Naive B cell (primary cell): ENCODE results near the gene SRSF1. TPM values are rescaled to one million over a fixed set of nuclear protein-coding genes. Genes with fewer than 3 reads are reported as not detected.
"Not testable (repeated sequence)": the region's sequence is repeated elsewhere in the genome, so short reads cannot be mapped to it uniquely, and the experiment has no call there.

Source experiments
- ATAC-seq, 2 donors: fragments of 150-1000 bp; cut with Tn5 transposase; 2 replicates each; pipeline ENCODE4 v1.10.0; 2021; ENCODE audit warnings: low read depth in 2 of 2, mild to moderate bottlenecking in 2 of 2, moderate library complexity in 2 of 2
- DNase-seq: peaks from one replicate; pipeline ENCODE4 v3.0.0; 2022
- H3K27ac Mint-ChIP-seq, 6 donors: one replicate each; pipeline ENCODE4 v1.8.0; 2020 to 2022; ENCODE audit warnings: mild to moderate bottlenecking in 6 of 6, mixed read lengths in 6 of 6, moderate library complexity in 5 of 6, inconsistent platforms in 2 of 6
- H3K27me3 Mint-ChIP-seq, 3 donors: one replicate each; pipeline ENCODE4 v1.8.0; 2021 to 2022; ENCODE audit warnings: mixed read lengths in 3 of 3, mild to moderate bottlenecking in 1 of 3
- H3K36me3 Mint-ChIP-seq, 2 donors: one replicate each; pipeline ENCODE4 v1.8.0; 2020 to 2022; ENCODE audit warnings: mixed read lengths in 2 of 2, inconsistent platforms in 1 of 2, mild to moderate bottlenecking in 1 of 2
- H3K4me1 Mint-ChIP-seq, 3 donors: one replicate each; pipeline ENCODE4 v1.8.0; 2020 to 2022; ENCODE audit warnings: mixed read lengths in 3 of 3, inconsistent platforms in 1 of 3, mild to moderate bottlenecking in 1 of 3, moderate library complexity in 1 of 3
- H3K4me3 Mint-ChIP-seq, 8 donors: one replicate each; pipeline ENCODE4 v1.8.0; 2020 to 2022; ENCODE audit warnings: mild to moderate bottlenecking in 8 of 8, mixed read lengths in 8 of 8, moderate library complexity in 8 of 8, inconsistent platforms in 2 of 8
- H3K9me3 Mint-ChIP-seq, 7 donors: one replicate each; pipeline ENCODE4 v1.8.0; 2020 to 2022; ENCODE audit warnings: mixed read lengths in 7 of 7, mild to moderate bottlenecking in 5 of 7, inconsistent platforms in 2 of 7, moderate library complexity in 1 of 7
- polyA plus RNA-seq, 6 donors: library from polyadenylated mRNA; unstranded; fragments of 300-500 nt; fragmentation: Illumina TruSeq; gene quantifications; one replicate each; pipeline ENCODE4 v1.2.3, GENCODE V29; 2021; ENCODE audit warnings: low read depth in 6 of 6

Gene SRSF1
- polyA plus RNA-seq, 6 donors from 2014 or later = 29.1 to 57.3 (median 41.8) TPM

- Mint-ChIP-seq H3K9me3 (no peaks in the 10 kb centered on the region), H3K4me3 (no peak overlapping the region), H3K4me1 (peaks cover under 1 to 7% (median 6%) of the 10 kb centered on the region in 3 donors), H3K27me3 (peaks cover 60 to 80% (median 75%) of the 10 kb centered on the region in 3 donors), H3K36me3 (no peaks in the 10 kb centered on the region), H3K27ac (peak overlapping the region in 1 of 6 donors; percentile 38)
- no peak for DNase-seq
- no peak for ATAC-seq
These were observed 44.5 kb downstream of the SRSF1 start for GRCh38 chr17:57962279-57963148.

- no peak overlapping the region for H3K27ac Mint-ChIP-seq
- ATAC-seq (no peak), DNase-seq (no peak)
- H3K4me3 Mint-ChIP-seq = no peak overlapping the region
- no peaks in the 10 kb centered on the region for H3K9me3 Mint-ChIP-seq
- H3K27me3 Mint-ChIP-seq = peaks cover 65 to 83% (median 77%) of the 10 kb centered on the region in 3 donors
- peaks cover 14 to 25% (median 21%) of the 10 kb centered on the region in 3 donors for H3K4me1 Mint-ChIP-seq
- H3K36me3 Mint-ChIP-seq = no peaks in the 10 kb centered on the region
These were observed 47.1 kb downstream of the SRSF1 start for GRCh38 chr17:57959929-57960328.

- H3K4me1 Mint-ChIP-seq = peaks cover 23 to 31% (median 25%) of the 10 kb centered on the region in 3 donors
- not testable (repeated sequence) for H3K27ac Mint-ChIP-seq, H3K36me3 Mint-ChIP-seq, DNase-seq, ATAC-seq, H3K4me3 Mint-ChIP-seq, H3K9me3 Mint-ChIP-seq
- H3K27me3 Mint-ChIP-seq = peaks cover 70 to 79% (median 75%) of the 10 kb centered on the region in 3 donors
These were observed 48.7 kb downstream of the SRSF1 start for GRCh38 chr17:57958391-57958790.

GRCh38 chr17:57957886-57958285 is 49.2 kb downstream of the SRSF1 start:
- H3K4me3 Mint-ChIP-seq = peak overlapping the region in 2 of 8 donors; percentile 34 to 72
- H3K27ac Mint-ChIP-seq = no peak overlapping the region

GRCh38 chr17:57957120-57957850 is 49.8 kb downstream of the SRSF1 start:
- peak overlapping the region in 4 of 8 donors; percentile 5 to 84 (median 53) for H3K4me3 Mint-ChIP-seq
- H3K27me3 Mint-ChIP-seq = peaks cover 73 to 78% (median 77%) of the 10 kb centered on the region in 3 donors
- peaks cover 23 to 31% (median 25%) of the 10 kb centered on the region in 3 donors for H3K4me1 Mint-ChIP-seq
- no peaks in the 10 kb centered on the region for H3K9me3 Mint-ChIP-seq
- ATAC-seq (no peak), DNase-seq (no peak)
- H3K36me3 Mint-ChIP-seq = no peaks in the 10 kb centered on the region
- H3K27ac Mint-ChIP-seq = no peak overlapping the region

More at GRCh38 chr17:57957886-57958285, 49.2 kb downstream of the SRSF1 start:
- peaks cover 73 to 79% (median 78%) of the 10 kb centered on the region in 3 donors for H3K27me3 Mint-ChIP-seq
- H3K9me3 Mint-ChIP-seq = no peaks in the 10 kb centered on the region
- no peaks in the 10 kb centered on the region for H3K36me3 Mint-ChIP-seq
- DNase-seq (no peak), ATAC-seq (no peak)
- H3K4me1 Mint-ChIP-seq = peaks cover 23 to 31% (median 25%) of the 10 kb centered on the region in 3 donors

- Mint-ChIP-seq H3K9me3 (no peaks in the 10 kb centered on the region), H3K4me1 (peaks cover 24 to 31% (median 25%) of the 10 kb centered on the region in 3 donors), H3K27ac (peak overlapping the region in 3 of 6 donors; percentile 28 to 82 (median 58)), H3K4me3 (peak overlapping the region; percentile 68 to 87 (median 82)), H3K36me3 (no peaks in the 10 kb centered on the region), H3K27me3 (peaks cover 69 to 74% (median 71%) of the 10 kb centered on the region in 3 donors)
- ATAC-seq (peak; percentile 80 to 84), DNase-seq (peak; percentile 63)
These were observed 50.5 kb downstream of the SRSF1 start for GRCh38 chr17:57956291-57957119.

- DNase-seq = peak; percentile 52
- Mint-ChIP-seq H3K9me3 (no peaks in the 10 kb centered on the region), H3K36me3 (no peaks in the 10 kb centered on the region), H3K27me3 (peaks cover 67 to 76% (median 72%) of the 10 kb centered on the region in 3 donors), H3K4me1 (peaks cover 32 to 41% (median 35%) of the 10 kb centered on the region in 3 donors), H3K27ac (peak within 1 kb of the TSS in 3 of 6 donors; percentile 28 to 90 (median 56)), H3K4me3 (peak within 1 kb of the TSS; percentile 64 to 89 (median 82))
- ATAC-seq = peak; percentile 77 to 79
These were observed 51.7 kb downstream of the SRSF1 start, which contains the start of gene CUEDC1 for GRCh38 chr17:57955183-57955931. Gene CUEDC1, minus strand, starts transcription at chr17:57955412. Its CDS starts 69,848 bp downstream, at chr17:57885564.

GRCh38 chr17:57954397-57955182 is 52.5 kb downstream of the SRSF1 start:
- Mint-ChIP-seq H3K36me3 (no peaks in the 10 kb centered on the region), H3K4me3 (peak overlapping the region; percentile 41 to 89 (median 66)), H3K27me3 (peaks cover 61 to 77% (median 67%) of the 10 kb centered on the region in 3 donors), H3K27ac (peak overlapping the region in 1 of 6 donors; percentile 90), H3K4me1 (peaks cover 32 to 41% (median 40%) of the 10 kb centered on the region in 3 donors), H3K9me3 (no peaks in the 10 kb centered on the region)
- DNase-seq (no peak), ATAC-seq (peak in 1 of 2 donors; percentile 6)

- peak overlapping the region; percentile 41 to 89 (median 66) for H3K4me3 Mint-ChIP-seq
- H3K36me3 Mint-ChIP-seq = no peaks in the 10 kb centered on the region
- peaks cover 36 to 45% (median 43%) of the 10 kb centered on the region in 3 donors for H3K4me1 Mint-ChIP-seq
- peak overlapping the region in 1 of 6 donors; percentile 90 for H3K27ac Mint-ChIP-seq
- no peak for DNase-seq
- no peak for ATAC-seq
- peaks cover 57 to 73% (median 64%) of the 10 kb centered on the region in 3 donors for H3K27me3 Mint-ChIP-seq
- H3K9me3 Mint-ChIP-seq = no peaks in the 10 kb centered on the region
These were observed 53.2 kb downstream of the SRSF1 start for GRCh38 chr17:57953705-57954396.
